ENCODE data around the gene TRUB2. TPM values are rescaled to one million over a fixed set of nuclear protein-coding genes. Genes with fewer than 3 reads are reported as not detected.
A peak's percentile ranks its signal among the peaks of the same experiment; 100 is the strongest.

Gene TRUB2
- 8.4 and 18.3 TPM in 2 replicates for total RNA-seq (2014; rRNA removed; shearing (Covaris generic))

GRCh38 chr9:128322404-128323211, at the start of gene TRUB2, which contains the start of gene COQ4:
TRUB2 (minus strand) TSS chr9:128322447; CDS start chr9:128322408, 39 bp downstream.
COQ4 (plus strand) TSS chr9:128322839; CDS start chr9:128322859, 20 bp downstream.
- H3K9me3 ChIP-seq (replicated peaks), result no peaks in the 10 kb centered on the region
- peaks cover 28% of the 10 kb centered on the region for H3K36me3 ChIP-seq

GRCh38 chr9:128371630-128372117, 49.4 kb upstream of the TRUB2 start:
- Histone ChIP-seq H3K27ac (peak overlapping the region; percentile 61), H3K4me1 (replicated peaks) (peaks cover 11% of the 10 kb centered on the region), H3K9me3 (replicated peaks) (no peaks in the 10 kb centered on the region), H3K36me3 (peaks cover 9% of the 10 kb centered on the region), H3K27me3 (replicated peaks) (no peaks in the 10 kb centered on the region), H3K4me3 (peak overlapping the region; percentile 67)
- no peak for DNase-seq (ENCODE audit: low read depth in 1 of 2, low spot score in 2 of 2)

More at GRCh38 chr9:128322404-128323211, at the start of gene TRUB2, which contains the start of gene COQ4:
- Histone ChIP-seq H3K27me3 (replicated peaks) (no peaks in the 10 kb centered on the region), H3K4me3 (peak within 1 kb of the TSS; percentile 80), H3K27ac (peak within 1 kb of the TSS; percentile 73), H3K4me1 (replicated peaks) (peaks cover 10% of the 10 kb centered on the region)
- peak; percentile 92 to 97 for DNase-seq (ENCODE audit: low read depth in 1 of 2, low spot score in 2 of 2)

GRCh38 chr9:128370752-128371629, 48.7 kb upstream of the TRUB2 start, which contains the start of gene URM1:
URM1 (plus strand) TSS chr9:128371374; CDS start chr9:128371381, 7 bp downstream.
- H3K4me3 ChIP-seq, result peak within 1 kb of the TSS; percentile 67
- peak; percentile 91 to 95 for DNase-seq (ENCODE audit: low read depth in 1 of 2, low spot score in 2 of 2)
- H3K27ac ChIP-seq, result peak within 1 kb of the TSS; percentile 61
- no peaks in the 10 kb centered on the region for H3K27me3 ChIP-seq (replicated peaks)
- peaks cover 9% of the 10 kb centered on the region for H3K36me3 ChIP-seq
- peaks cover 11% of the 10 kb centered on the region for H3K4me1 ChIP-seq (replicated peaks)
- H3K9me3 ChIP-seq (replicated peaks), result no peaks in the 10 kb centered on the region

GRCh38 chr9:128370367-128370751, 48.1 kb upstream of the TRUB2 start:
- Histone ChIP-seq H3K27ac (peak overlapping the region; percentile 46), H3K4me1 (replicated peaks) (peaks cover 11% of the 10 kb centered on the region), H3K27me3 (replicated peaks) (no peaks in the 10 kb centered on the region), H3K36me3 (peaks cover 9% of the 10 kb centered on the region), H3K9me3 (replicated peaks) (no peaks in the 10 kb centered on the region), H3K4me3 (peak overlapping the region; percentile 67)
- DNase-seq (ENCODE audit: low read depth in 1 of 2, low spot score in 2 of 2), result no peak

GRCh38 chr9:128369024-128369706, 46.9 kb upstream of the TRUB2 start:
- Histone ChIP-seq H3K27me3 (replicated peaks) (no peaks in the 10 kb centered on the region), H3K36me3 (peaks cover 9% of the 10 kb centered on the region), H3K4me1 (replicated peaks) (peaks cover 11% of the 10 kb centered on the region), H3K27ac (no peak overlapping the region), H3K9me3 (replicated peaks) (no peaks in the 10 kb centered on the region), H3K4me3 (no peak overlapping the region)
- DNase-seq (ENCODE audit: low read depth in 1 of 2, low spot score in 2 of 2), result no peak

GRCh38 chr9:128365525-128365924, 43.3 kb upstream of the TRUB2 start:
- no peak for DNase-seq (ENCODE audit: low read depth in 1 of 2, low spot score in 2 of 2)
- Histone ChIP-seq H3K4me1 (replicated peaks) (peaks cover 16% of the 10 kb centered on the region), H3K27me3 (replicated peaks) (no peaks in the 10 kb centered on the region), H3K27ac (no peak overlapping the region), H3K36me3 (no peaks in the 10 kb centered on the region), H3K4me3 (no peak overlapping the region), H3K9me3 (replicated peaks) (no peaks in the 10 kb centered on the region)

GRCh38 chr9:128362774-128363173, 40.5 kb upstream of the TRUB2 start:
- peaks cover 16% of the 10 kb centered on the region for H3K4me1 ChIP-seq (replicated peaks)
- H3K4me3 ChIP-seq, result no peak overlapping the region
- H3K9me3 ChIP-seq (replicated peaks), result no peaks in the 10 kb centered on the region
- H3K36me3 ChIP-seq, result no peaks in the 10 kb centered on the region
- no peak for DNase-seq (ENCODE audit: low read depth in 1 of 2, low spot score in 2 of 2)
- no peak overlapping the region for H3K27ac ChIP-seq
- no peaks in the 10 kb centered on the region for H3K27me3 ChIP-seq (replicated peaks)

GRCh38 chr9:128361986-128362646, 39.9 kb upstream of the TRUB2 start:
- H3K4me3 ChIP-seq, result peak overlapping the region; percentile 25
- H3K9me3 ChIP-seq (replicated peaks), result no peaks in the 10 kb centered on the region
- no peak overlapping the region for H3K27ac ChIP-seq
- peak; percentile 79 to 80 for DNase-seq (ENCODE audit: low read depth in 1 of 2, low spot score in 2 of 2)
- H3K4me1 ChIP-seq (replicated peaks), result peaks cover 16% of the 10 kb centered on the region
- no peaks in the 10 kb centered on the region for H3K27me3 ChIP-seq (replicated peaks)
- no peaks in the 10 kb centered on the region for H3K36me3 ChIP-seq

GRCh38 chr9:128361296-128361985, 39.2 kb upstream of the TRUB2 start:
- Histone ChIP-seq H3K27ac (no peak overlapping the region), H3K36me3 (no peaks in the 10 kb centered on the region; the same call in none of the 2 replicates), H3K4me1 (replicated peaks) (peaks cover 16% of the 10 kb centered on the region), H3K27me3 (replicated peaks) (no peaks in the 10 kb centered on the region), H3K4me3 (no peak overlapping the region), H3K9me3 (replicated peaks) (no peaks in the 10 kb centered on the region)
- DNase-seq (ENCODE audit: low read depth in 1 of 2, low spot score in 2 of 2), result no peak

GRCh38 chr9:128360826-128361225, 38.6 kb upstream of the TRUB2 start:
- Histone ChIP-seq H3K4me1 (replicated peaks) (peaks cover 16% of the 10 kb centered on the region), H3K36me3 (peaks cover 6% of the 10 kb centered on the region), H3K27ac (no peak overlapping the region), H3K4me3 (no peak overlapping the region), H3K27me3 (replicated peaks) (no peaks in the 10 kb centered on the region), H3K9me3 (replicated peaks) (no peaks in the 10 kb centered on the region)
- no peak for DNase-seq (ENCODE audit: low read depth in 1 of 2, low spot score in 2 of 2)

GRCh38 chr9:128358861-128359260, 36.6 kb upstream of the TRUB2 start:
- H3K27ac ChIP-seq, result no peak overlapping the region
- H3K27me3 ChIP-seq (replicated peaks), result no peaks in the 10 kb centered on the region
- no peak overlapping the region for H3K4me3 ChIP-seq
- peaks cover 14% of the 10 kb centered on the region for H3K36me3 ChIP-seq
- H3K4me1 ChIP-seq (replicated peaks), result peaks cover 16% of the 10 kb centered on the region
- DNase-seq (ENCODE audit: low read depth in 1 of 2, low spot score in 2 of 2), result no peak
- H3K9me3 ChIP-seq (replicated peaks), result no peaks in the 10 kb centered on the region

GRCh38 chr9:128358090-128358489, 35.8 kb upstream of the TRUB2 start:
- Histone ChIP-seq H3K27ac (no peak overlapping the region), H3K27me3 (replicated peaks) (no peaks in the 10 kb centered on the region), H3K4me3 (no peak overlapping the region), H3K9me3 (replicated peaks) (no peaks in the 10 kb centered on the region), H3K4me1 (replicated peaks) (peaks cover 16% of the 10 kb centered on the region), H3K36me3 (peaks cover 15% of the 10 kb centered on the region)
- no peak for DNase-seq (ENCODE audit: low read depth in 1 of 2, low spot score in 2 of 2)

Measured in SJSA1 (cell line).